GM19025 (cell line): ENCODE data around the gene CLDN24.
"Not testable (repeated sequence)": the region's sequence is repeated elsewhere in the genome, so short reads cannot be mapped to it uniquely, and the experiment has no call there.

ENCODE experiments used
- ATAC-seq: cut with Tn5 transposase; IDR thresholded peaks from one replicate; pipeline ENCODE4 v1.9.1; 2021; ENCODE audit warnings: mild to moderate bottlenecking, low read depth, moderate library complexity; ENCODE audit not compliant: unreplicated experiment

The CLDN24 gene

DNA sequence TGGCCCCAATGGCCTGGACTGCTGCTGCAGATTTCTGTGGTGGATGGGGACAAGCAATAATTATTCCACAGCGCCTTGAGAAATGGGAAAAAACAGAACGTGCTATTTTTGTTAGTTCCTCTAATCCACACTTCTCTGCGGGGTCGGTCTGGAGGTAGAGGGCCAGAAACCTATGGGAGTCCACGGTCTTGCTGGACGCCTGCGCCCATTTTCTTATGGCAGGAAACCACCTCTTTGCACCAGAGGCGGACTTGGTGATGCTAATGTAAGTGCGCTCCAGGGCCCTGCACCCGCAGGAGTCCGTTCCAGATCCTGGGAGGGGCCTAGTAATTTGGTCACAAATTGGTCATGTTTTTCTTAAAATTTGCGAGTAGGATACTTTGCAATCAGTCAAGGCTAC, 25.9 kb upstream of the CLDN24 start:
- no peak for ATAC-seq

- no peak for ATAC-seq
These were observed 25.3 kb upstream of the CLDN24 start for GRCh38 chr4:183347566-183347965.

- no peak for ATAC-seq
These were observed 24.9 kb upstream of the CLDN24 start for GRCh38 chr4:183347146-183347545.

DNA sequence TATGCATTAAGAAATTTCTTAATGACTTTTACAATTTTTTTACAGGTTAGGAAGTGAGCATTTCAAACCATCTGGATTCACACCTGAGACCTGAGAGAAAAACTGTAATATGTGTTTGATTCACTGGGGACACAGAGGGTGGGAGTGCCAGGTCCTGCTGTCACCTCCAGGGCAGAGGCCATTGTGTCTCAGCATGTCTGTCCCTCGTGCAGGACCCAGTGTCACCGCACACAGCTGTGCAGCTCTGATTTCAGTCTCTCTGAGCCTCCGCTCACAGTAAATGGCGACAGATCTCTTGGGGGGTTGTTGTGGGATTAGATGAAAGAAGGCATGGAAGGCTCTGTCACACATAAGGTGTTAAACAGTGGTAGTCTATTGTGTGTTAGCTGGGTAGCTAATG, 23.0 kb upstream of the CLDN24 start:
- ATAC-seq: no peak

- no peak for ATAC-seq
These were observed 22.5 kb upstream of the CLDN24 start for GRCh38 chr4:183344523-183345255.

DNA sequence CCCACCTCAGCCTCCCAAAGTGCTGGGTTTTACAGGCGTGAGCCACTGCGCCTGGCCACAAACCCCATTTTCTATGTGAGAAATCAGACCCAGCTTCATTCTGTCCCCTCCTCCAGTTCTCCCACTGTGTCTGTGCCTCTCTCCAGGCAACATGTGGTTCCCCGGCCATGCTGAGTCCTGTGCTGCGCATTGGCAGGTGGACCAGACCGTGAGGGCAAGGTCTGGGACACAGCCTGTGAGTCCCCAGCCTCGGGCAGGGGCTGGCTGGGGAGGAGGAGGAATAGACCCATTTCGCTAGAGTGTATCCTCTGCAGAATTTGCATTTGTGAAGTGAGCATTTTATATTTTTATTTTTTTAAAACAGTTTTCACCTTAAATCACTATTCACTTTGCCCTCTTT, 21.5 kb upstream of the CLDN24 start:
- no peak for ATAC-seq

GRCh38 chr4:183342541-183343533, 20.6 kb upstream of the CLDN24 start:
- no peak for ATAC-seq

DNA sequence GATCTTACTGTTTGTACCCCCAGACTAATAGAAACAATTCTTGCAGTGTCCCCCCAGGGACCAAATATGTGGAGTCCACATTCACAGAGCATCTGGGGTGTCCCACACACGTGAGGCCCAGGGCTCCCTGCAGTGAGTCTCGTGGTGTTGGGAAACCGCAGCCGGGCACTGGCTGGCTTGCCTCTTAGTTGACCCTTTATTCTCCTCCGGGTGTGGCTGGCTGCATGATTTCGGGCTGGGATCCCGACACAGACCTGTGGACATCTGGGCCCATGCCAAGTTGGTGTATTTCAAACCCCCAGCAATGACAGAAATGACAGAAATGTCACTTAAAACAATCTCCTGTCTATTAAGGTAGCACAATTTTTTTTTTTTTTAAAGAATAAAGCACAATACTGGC, 15.6 kb upstream of the CLDN24 start:
- ATAC-seq: no peak

DNA sequence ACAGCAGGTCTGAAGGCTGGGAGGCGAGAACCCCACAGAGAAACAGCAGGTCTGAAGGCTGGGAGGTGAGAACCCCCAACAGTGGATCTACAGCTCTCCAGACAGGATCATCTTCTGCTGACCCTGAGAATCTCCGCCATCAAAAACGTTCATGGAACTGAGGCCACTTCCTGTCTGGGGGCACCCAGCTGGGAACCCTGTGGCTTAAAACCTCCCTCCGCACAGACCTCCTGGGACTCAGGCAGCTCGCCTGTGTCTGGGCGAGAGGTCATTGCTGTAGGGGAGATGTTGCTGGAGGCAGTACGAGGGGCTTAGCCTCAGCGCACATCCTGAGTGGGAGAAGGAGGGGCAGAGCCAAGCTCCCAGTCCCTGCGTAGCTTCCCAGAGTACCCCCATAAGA, 15.1 kb upstream of the CLDN24 start:
- no peak for ATAC-seq

DNA sequence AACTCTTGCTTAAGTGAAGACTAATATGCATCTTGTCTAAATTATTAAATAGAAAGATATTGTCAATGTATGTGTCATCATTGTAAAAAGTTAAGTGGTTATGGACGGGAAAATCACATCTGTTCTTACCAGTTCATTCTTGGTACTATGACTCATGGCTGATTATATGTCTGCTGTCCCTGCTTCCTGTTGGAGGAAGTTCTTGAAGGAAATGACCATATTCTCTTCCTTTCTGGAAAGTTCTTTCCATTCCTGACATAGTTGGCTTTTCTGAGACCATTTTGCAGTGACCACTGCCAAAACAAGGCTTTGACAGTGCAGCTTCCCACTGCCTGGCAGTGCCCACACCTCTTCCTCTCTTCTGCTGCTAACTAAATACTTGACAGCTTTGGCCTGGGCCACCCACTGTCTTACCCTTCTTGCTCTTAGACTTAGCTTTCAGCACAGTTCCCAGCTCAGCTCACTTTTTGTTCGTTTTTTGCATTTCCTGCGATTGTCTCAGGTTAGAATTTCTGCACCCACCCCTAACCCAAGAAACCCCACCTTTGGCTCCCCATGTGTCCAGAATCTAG, 13.2 kb upstream of the CLDN24 start:
- no peak for ATAC-seq

DNA sequence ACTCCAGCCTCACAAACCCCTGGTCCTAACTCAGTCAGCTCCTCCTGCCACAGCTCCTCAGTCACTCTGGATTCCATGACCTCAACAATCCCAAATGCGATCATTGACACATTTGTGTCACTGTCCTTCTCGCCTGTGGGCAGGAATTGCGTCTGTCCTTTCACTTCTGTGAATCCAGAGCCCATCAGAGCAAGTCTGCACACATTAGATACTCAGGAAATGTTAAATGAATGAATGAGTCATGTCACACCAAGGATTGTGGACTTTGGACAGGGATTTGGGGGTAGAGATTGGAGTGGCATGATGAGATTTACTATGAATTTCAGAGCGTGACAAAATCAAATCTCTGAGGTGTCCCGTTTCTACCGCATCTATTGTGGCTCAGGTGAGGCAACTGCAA, 11.8 kb upstream of the CLDN24 start:
- no peak for ATAC-seq

DNA sequence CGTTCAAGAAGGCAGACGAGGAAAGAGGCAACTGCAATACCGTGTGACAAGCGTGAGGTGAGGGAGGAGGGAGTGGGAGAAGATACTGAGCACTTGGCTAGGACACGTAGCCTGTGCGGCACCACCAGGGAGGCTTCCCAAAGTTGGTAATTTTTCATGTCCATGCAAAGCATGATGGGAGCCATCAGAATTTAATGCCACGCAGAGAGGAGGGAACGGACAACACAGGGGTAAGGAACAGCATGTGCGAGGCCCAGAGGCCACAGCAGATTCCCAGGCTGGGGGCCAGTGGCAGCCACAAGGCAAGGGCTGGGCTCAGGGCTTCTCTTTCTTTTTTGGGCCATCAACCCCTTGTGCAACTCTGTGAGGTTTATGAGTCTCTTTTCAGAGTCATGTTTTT, 11.0 kb upstream of the CLDN24 start:
- no peak for ATAC-seq

- ATAC-seq: no peak
These were observed 10.2 kb upstream of the CLDN24 start for GRCh38 chr4:183332447-183332846.

DNA sequence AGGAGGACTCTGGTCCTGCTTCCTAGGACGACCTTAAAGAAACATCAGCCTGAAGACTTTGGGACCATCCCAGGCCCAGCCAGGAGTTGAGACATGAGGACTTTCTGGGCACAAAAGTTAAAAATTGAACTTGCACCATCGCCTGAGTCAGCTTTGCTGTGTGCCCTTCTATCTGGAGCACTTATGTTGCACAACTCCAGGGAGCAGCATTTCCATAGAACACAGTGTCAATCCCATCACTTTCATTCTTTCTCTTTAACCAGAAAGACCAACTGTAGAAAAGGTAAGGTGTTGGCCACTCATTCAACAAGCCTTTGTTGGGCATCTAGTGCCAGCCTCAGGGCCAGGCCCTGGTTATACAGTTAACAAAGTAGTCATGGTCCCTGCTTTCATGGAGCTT, 8.6 kb upstream of the CLDN24 start:
- ATAC-seq: no peak

DNA sequence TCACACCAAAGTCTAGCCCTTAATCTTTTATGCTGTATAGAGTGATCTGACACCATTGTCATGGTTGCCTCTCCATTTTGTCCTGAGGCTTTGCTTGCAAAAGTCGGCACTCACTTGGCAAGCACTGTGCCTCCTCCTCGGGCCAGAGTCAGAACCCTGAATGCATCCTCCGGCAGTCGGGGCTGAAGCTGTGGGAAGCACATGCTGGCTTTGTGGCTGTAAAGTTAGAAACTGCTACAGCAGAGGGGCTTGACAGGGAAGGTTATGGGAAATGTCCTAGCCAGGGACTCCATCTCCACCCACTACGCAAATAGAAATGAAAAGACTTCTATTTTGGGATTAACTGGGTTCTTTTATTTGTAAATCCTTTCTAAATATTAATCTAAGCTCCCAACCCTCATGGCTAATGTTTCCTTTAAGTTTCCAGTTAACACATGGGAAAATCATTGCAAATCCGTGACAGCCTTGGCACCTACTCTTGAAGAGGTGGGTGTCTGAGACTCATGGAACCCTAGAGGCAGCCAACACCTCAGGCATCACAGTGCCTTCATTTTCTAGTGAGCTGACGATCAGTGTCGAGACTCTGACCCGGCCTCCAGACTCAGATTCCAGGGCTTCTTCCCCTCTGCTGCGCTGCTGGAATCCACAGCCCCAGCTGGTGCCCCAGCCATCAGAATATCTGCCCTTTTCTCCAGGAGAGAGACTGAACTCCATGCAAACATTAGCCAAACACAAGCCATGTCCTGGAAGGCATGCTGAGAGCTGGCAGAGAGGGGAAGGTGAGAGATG, 7.9 kb upstream of the CLDN24 start:
- no peak for ATAC-seq

- ATAC-seq: no peak
These were observed 7.0 kb upstream of the CLDN24 start for GRCh38 chr4:183329244-183329643.

DNA sequence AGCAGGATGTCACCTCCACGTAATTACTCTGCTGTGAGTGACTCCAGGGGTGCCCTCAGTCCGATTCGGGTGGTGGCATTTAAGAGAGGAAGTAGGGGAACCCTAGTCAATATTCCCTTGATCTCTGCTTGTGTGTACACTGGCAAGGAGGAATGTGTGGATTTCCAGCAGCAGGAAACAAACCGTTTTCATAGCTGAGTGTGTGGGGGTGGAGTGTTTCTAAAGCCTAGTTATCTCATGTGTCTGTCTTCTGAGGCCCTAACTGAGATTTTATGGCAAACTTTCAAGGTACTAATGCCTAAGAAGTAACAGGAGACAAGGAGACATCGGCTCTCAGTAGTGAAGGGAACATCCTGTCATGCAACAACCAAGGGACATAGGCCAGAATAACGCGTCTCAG, 6.6 kb upstream of the CLDN24 start:
- ATAC-seq: no peak

GRCh38 chr4:183327827-183328226, 5.6 kb upstream of the CLDN24 start:
- ATAC-seq: no peak

DNA sequence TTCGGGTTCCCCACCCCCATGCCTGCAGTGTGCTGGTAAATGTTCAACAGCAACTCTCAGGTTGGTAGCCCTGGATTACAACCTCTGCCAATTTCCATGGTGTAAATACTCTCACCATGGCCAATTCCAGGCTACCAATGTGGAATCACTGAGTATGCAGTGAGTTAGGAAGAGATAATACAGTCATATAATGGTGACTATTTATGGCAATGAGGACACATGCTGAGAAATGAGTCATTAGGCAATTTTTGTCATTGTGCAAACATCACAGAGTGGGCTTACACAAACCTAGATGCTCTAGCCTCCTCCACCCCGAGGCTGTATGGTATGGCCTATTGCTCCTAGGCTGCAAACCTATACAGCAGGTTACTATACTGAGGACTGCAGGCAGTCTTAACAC, 4.6 kb upstream of the CLDN24 start:
- ATAC-seq: no peak

DNA sequence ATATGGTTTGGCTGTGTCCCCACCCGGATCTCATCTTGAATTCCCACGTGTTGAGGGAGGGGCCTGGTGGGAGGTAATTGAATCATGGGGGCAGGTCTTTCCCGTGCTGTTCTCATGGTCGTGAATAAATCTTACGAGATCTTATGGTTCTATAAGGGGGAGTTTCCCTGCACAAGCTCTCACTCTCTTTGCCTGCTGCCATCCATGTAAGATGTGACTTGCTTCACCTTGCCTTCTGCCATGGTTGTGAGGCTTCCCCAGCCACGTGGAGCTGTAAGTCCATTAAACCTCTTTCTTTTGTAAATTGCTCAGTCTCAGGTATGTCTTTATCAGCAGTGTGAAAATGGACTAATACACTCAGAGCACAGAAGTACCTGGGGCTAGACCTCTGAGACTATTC, 4.2 kb upstream of the CLDN24 start:
- not testable (repeated sequence) for ATAC-seq

GRCh38 chr4:183324619-183325018, 2.4 kb upstream of the CLDN24 start:
- ATAC-seq: no peak
